Activated B cell treated with CpG ODN at 0.5 μM for 24 hours (primary cell): Measurements from ENCODE around the gene CSNK1D. TPM values are rescaled to one million over a fixed set of nuclear protein-coding genes. Genes with fewer than 3 reads are reported as not detected.
"Not testable (repeated sequence)": the region's sequence is repeated elsewhere in the genome, so short reads cannot be mapped to it uniquely, and the experiment has no call there.

Experiments
- ATAC-seq: fragments of 200-7000 bp; cut with Tn5 transposase; one replicate; pipeline ENCODE4 v1.10.0; 2021; ENCODE audit warnings: low read depth, mild to moderate bottlenecking, moderate library complexity
- CTCF ChIA-PET: fragments of 350-600 bp; sonication (Branson Sonifier 250); formaldehyde crosslinking; loops from one replicate; lab custom pipeline; 2021; ENCODE audit warnings: antibody characterized with exemption; lab: Charles Lee
- POLR2A ChIA-PET: fragments of 350-600 bp; sonication (Branson Sonifier 250); formaldehyde crosslinking; loops from one replicate; lab custom pipeline; 2021; ENCODE audit warnings: antibody characterized with exemption; lab: Charles Lee
- DNase-seq: peaks from one replicate; pipeline ENCODE4 v3.0.0; 2022
- H3K27ac Mint-ChIP-seq: one replicate; pipeline ENCODE4 v1.8.0; 2020; ENCODE audit warnings: mixed read lengths
- H3K27me3 Mint-ChIP-seq: one replicate; pipeline ENCODE4 v1.8.0; 2021; ENCODE audit warnings: mixed read lengths
- H3K36me3 Mint-ChIP-seq: one replicate; pipeline ENCODE4 v1.8.0; 2021; ENCODE audit warnings: low read depth, mixed read lengths
- H3K4me1 Mint-ChIP-seq: one replicate; pipeline ENCODE4 v1.8.0; 2021; ENCODE audit warnings: mixed read lengths
- H3K4me3 Mint-ChIP-seq: one replicate; pipeline ENCODE4 v1.8.0; 2020; ENCODE audit warnings: mild to moderate bottlenecking, mixed read lengths
- H3K9me3 Mint-ChIP-seq: one replicate; pipeline ENCODE4 v1.8.0; 2020; ENCODE audit warnings: mixed read lengths
- CTCF ChIP-seq: fragments of 200-600 bp; IDR thresholded peaks from one replicate; pipeline ENCODE4 v1.8.0; 2022; ENCODE audit warnings: antibody characterized with exemption, mild to moderate bottlenecking
- intact Hi-C: fragments of 100-400 bp; cut with micrococcal nuclease; formaldehyde crosslinking; loops from one replicate; pipeline ENCODE4 v1.15.1; 2024
- total RNA-seq: library from RNA; stranded (reverse); gene quantifications from 2 replicates; pipeline ENCODE4 v1.2.3, GENCODE V29; 2022

Gene CSNK1D
- total RNA-seq, 1 donor from 2014 or later, result 170 TPM

- DNase-seq (no peak), ATAC-seq (no peak)
- ChIA-PET POLR2A (interaction anchor here (0.8 kb wide), 1 partner anchor 10 kb away, joined by 3 read pairs; no protein-coding TSS in a partner anchor), CTCF (no interaction called here)
- Mint-ChIP-seq H3K27ac (no peak overlapping the region), H3K9me3 (no peaks in the 10 kb centered on the region), H3K4me1 (peaks cover 9% of the 10 kb centered on the region), H3K36me3 (peaks cover 34% of the 10 kb centered on the region), H3K4me3 (no peak overlapping the region), H3K27me3 (no peaks in the 10 kb centered on the region)
- TF ChIP-seq CTCF, result no peak
- intact Hi-C loops, result no loop called here
Observed at GRCh38 chr17:82195675-82196672, 77.5 kb downstream of the CSNK1D start.

DNA sequence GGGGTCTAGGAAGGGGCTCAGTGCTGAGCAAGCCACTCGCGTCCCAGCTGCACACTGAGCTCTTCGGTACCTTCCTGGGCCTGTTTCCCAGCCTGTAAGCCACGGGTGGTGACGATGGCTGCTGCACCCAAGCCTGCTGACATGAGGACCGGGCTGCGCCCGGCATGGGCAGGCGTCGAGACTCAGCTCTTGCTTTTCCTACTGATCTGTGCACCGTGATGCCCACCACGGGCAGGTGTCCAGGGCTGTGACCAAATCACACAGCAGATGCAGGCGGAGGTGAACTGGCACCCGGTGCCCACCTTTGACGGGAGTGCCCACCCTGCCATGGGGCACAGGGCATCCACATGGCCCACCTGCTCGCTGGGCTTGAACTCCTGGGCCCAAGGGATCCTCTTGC, 78.7 kb downstream of the CSNK1D start:
- H3K9me3 Mint-ChIP-seq, result no peaks in the 10 kb centered on the region
- ChIA-PET CTCF (no interaction called here), POLR2A (no interaction called here)
- H3K4me1 Mint-ChIP-seq, result peaks cover 9% of the 10 kb centered on the region
- no peak for TF ChIP-seq CTCF
- H3K4me3 Mint-ChIP-seq, result no peak overlapping the region
- intact Hi-C loops, result no loop called here
- no peaks in the 10 kb centered on the region for H3K27me3 Mint-ChIP-seq
- H3K27ac Mint-ChIP-seq, result no peak overlapping the region
- DNase-seq (no peak), ATAC-seq (no peak)
- H3K36me3 Mint-ChIP-seq, result peaks cover 34% of the 10 kb centered on the region

DNA sequence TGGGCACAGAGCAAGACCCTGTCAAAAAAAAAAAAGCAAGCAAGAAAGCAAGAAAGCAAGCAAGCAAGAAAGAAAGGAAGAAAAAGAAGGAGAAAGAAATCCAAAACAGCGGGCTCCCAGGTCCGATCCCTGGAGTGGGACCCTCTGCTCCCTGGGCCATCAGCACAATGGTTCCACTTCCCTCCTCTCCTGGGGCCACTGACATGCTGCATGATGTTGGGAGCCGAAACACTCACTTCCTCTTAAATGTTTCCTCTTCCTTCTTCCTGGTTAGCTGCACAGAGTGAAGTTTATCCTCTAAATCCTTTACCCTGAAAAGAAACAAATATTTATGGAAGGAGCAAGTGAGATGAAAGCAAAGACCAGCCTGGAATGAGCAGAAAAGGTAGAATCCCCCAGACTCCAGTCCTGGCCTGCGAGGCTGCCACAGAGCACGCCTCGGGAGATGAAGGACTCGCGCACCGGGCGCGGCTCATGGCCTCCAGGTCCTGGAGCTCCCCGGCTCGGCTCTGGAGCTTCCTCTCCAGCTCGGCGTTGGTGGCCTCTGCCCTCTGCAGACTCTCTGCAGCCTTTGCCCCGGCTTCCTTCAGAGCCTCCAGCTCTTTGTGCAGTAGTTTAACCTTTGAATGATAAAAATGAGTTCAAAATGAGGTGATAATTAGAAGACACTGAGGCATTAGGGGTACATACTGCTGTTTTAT, 79.8 kb downstream of the CSNK1D start:
- H3K36me3 Mint-ChIP-seq, result peaks cover 34% of the 10 kb centered on the region
- intact Hi-C loops, result no loop called here
- ChIA-PET CTCF (no interaction called here), POLR2A (no interaction called here)
- ATAC-seq, result no peak
- no peaks in the 10 kb centered on the region for H3K9me3 Mint-ChIP-seq
- H3K4me3 Mint-ChIP-seq, result no peak overlapping the region
- DNase-seq, result no peak
- H3K27me3 Mint-ChIP-seq, result no peaks in the 10 kb centered on the region
- no peak overlapping the region for H3K27ac Mint-ChIP-seq
- peaks cover 9% of the 10 kb centered on the region for H3K4me1 Mint-ChIP-seq
- TF ChIP-seq CTCF, result no peak

GRCh38 chr17:82193050-82193449, 80.5 kb downstream of the CSNK1D start:
- H3K4me3 Mint-ChIP-seq, intact Hi-C loops, POLR2A ChIA-PET: not testable (repeated sequence)

More at GRCh38 chr17:82193050-82193449, 80.5 kb downstream of the CSNK1D start:
- DNase-seq, H3K9me3 Mint-ChIP-seq, H3K27me3 Mint-ChIP-seq, CTCF ChIA-PET, ATAC-seq, H3K4me1 Mint-ChIP-seq, H3K27ac Mint-ChIP-seq: not testable (repeated sequence)
- H3K36me3 Mint-ChIP-seq, result peaks cover 32% of the 10 kb centered on the region

Other genes with a start within 250 kb of the CSNK1D start
- gene RAC3, start 242.0 kb downstream of the CSNK1D start, total RNA-seq, result 0.49 TPM in 1 of 2 replicates, not detected in the other
- 84.3 and 85.2 TPM in 2 replicates for gene DCXR, start 236.0 kb downstream of the CSNK1D start, total RNA-seq
- 17.7 and 18.7 TPM in 2 replicates for gene RFNG, start 221.9 kb downstream of the CSNK1D start, total RNA-seq
- gene GPS1, start 221.8 kb downstream of the CSNK1D start, total RNA-seq, result 88.7 and 94.7 TPM in 2 replicates
- 127 and 134 TPM in 2 replicates for gene DUS1L, start 207.9 kb downstream of the CSNK1D start, total RNA-seq
- gene FASN, start 175.5 kb downstream of the CSNK1D start, total RNA-seq, result 104 and 121 TPM in 2 replicates
- 56.6 TPM in 2 replicates for gene CCDC57, start 60.9 kb downstream of the CSNK1D start, total RNA-seq
- 24.6 and 26.5 TPM in 2 replicates for gene SLC16A3, start 44.7 kb downstream of the CSNK1D start, total RNA-seq
- 0.32 and 0.42 TPM in 2 replicates for gene CD7, start 43.9 kb upstream of the CSNK1D start, total RNA-seq
- not detected in 2 replicates for gene SECTM1, start 60.1 kb upstream of the CSNK1D start, total RNA-seq
- not detected in 2 replicates for gene TEX19, start 85.5 kb upstream of the CSNK1D start, total RNA-seq
- not detected in 2 replicates for gene UTS2R, start 98.1 kb upstream of the CSNK1D start, total RNA-seq
- 69.5 and 88.8 TPM in 2 replicates for gene HEXD, start 144.6 kb upstream of the CSNK1D start, total RNA-seq
- 29.5 and 35.0 TPM in 2 replicates for gene OGFOD3, start 144.9 kb upstream of the CSNK1D start, total RNA-seq
- 405 and 501 TPM in 2 replicates for gene CYBC1, start 177.1 kb upstream of the CSNK1D start, total RNA-seq
- gene NARF, start 185.0 kb upstream of the CSNK1D start, total RNA-seq, result 77.8 and 81.9 TPM in 2 replicates
- 56.4 and 60.4 TPM in 2 replicates for gene FOXK2, start 246.0 kb upstream of the CSNK1D start, total RNA-seq